ENCODE measurements around the gene CEMIP.
"Not testable (repeated sequence)": the region's sequence is repeated elsewhere in the genome, so short reads cannot be mapped to it uniquely, and the experiment has no call there.

Gene CEMIP

DNA sequence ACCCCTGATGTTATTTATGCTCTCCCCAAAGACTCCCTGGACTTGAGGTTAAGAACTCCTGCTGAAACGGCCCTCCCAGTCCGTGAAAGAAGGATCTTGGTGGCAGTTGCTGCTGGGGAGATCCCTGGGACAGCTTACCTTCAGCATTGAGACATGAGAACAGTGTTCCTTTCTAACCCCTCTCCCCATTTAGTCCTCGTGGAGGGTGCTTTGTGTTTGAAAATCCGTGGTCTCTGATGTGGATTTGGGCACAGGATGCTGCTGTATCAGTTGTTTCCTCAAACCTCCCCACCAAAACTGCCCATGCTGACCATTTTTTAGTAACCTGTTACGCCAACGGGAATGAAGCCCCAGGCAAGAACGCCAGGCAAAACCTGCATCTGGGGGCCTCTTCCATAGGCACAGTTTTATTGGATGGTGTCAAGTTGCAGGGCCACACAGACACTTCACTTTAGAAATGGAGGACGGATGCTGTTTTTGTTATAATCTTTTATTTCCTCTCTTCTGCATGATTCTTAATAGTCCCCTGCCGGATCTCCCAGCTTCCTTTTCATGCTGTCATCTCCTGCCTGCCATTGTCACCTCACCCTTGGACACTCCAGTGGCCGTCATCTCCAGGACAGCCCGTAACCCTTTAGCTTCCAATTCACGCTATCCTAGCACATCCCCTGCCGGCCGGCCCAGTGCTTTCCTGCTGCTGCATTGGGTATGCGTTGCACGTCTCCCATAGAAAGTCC lies 31.7 kb upstream of the CEMIP start:
- TF ChIP-seq POLR2A (IDR thresholded peaks at IDR 0.05; ENCODE audit: low read depth, low read length), result no peak
- FAIRE-seq, result no peak
- no peak for DNase-seq (ENCODE audit: insufficient read length, low spot score)

DNA sequence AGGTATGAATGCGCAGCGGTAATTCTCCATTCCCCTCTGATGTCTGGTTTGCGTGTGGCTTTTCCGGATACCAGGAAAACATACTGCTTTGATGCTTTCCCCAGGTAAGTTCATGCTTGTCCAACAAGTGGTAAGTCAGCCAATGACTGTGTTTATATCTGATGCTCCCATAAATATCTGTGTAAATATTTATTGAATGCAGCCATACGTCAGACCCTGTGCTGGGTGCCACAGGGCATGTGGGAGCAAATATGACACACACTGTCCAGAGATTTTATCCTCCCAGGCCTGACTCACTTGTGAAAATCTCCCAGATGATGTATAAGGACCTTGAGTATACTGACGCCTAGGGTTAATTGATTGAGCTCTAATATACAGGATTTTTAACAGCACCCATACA lies 29.6 kb upstream of the CEMIP start:
- no peak for TF ChIP-seq POLR2A (IDR thresholded peaks at IDR 0.05; ENCODE audit: low read depth, low read length)
- DNase-seq (ENCODE audit: insufficient read length, low spot score) (no peak), FAIRE-seq (no peak)

DNA sequence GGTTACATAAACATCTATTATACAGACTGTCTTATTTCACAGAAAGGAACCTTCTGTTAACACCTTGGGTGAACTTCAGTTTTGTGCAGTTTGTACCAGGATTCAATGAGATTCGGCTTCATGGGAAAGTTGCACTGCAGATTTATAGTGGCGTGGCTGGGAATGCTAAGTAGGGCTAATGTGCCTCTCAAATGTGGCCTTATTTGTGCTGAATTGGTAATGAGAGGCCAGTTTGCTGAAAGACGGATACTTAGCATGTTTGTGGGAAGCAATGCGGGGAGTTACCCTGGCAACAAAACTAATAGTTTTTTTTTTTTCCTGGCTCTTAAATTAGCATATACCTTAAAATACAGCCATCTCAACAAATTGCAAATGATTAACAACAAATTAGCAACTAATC lies 28.6 kb upstream of the CEMIP start:
- FAIRE-seq (no peak), DNase-seq (ENCODE audit: insufficient read length, low spot score) (no peak)
- TF ChIP-seq POLR2A (IDR thresholded peaks at IDR 0.05; ENCODE audit: low read depth, low read length), result no peak

DNA sequence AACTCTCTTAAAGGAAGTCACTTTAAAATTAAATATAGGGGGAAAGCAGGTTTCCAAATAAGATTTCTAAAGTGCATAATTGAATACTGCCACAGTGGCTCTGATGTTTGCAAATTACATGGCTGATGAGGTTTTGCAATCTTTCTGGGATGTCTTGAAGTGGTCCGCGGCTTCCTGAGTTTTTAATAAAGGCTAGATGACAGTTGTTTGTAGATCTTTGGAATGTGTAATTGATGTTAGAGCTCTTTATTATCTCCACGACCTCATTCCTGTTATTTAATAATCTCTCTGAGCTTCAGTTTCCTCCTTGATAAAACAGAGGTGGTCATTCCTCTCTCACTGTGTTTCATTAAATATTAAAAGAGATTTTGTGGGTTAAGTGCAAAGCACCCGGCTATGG lies 27.0 kb upstream of the CEMIP start:
- DNase-seq (ENCODE audit: insufficient read length, low spot score) (no peak), FAIRE-seq (no peak)
- TF ChIP-seq POLR2A (IDR thresholded peaks at IDR 0.05; ENCODE audit: low read depth, low read length), result no peak

DNA sequence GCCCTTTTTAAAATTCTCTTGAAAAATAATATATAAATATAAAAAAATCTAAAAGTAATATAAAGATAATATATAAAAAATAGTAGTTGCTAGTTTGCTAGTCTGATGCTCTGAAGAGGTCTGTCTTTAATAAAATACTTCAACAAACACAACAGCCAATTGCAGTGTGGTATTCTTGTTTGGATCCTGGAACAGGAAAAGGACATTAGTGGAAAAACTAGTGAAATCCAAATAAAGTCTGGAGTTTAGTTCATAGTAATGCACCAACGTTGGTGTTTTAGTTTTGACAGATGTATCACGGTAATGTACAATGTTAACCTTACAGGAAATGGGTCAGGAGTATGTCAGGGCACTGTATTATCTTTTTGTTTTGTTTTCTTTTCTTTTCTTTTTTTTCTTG lies 26.0 kb upstream of the CEMIP start:
- FAIRE-seq (no peak), DNase-seq (ENCODE audit: insufficient read length, low spot score) (no peak)
- no peak for TF ChIP-seq POLR2A (IDR thresholded peaks at IDR 0.05; ENCODE audit: low read depth, low read length)

DNA sequence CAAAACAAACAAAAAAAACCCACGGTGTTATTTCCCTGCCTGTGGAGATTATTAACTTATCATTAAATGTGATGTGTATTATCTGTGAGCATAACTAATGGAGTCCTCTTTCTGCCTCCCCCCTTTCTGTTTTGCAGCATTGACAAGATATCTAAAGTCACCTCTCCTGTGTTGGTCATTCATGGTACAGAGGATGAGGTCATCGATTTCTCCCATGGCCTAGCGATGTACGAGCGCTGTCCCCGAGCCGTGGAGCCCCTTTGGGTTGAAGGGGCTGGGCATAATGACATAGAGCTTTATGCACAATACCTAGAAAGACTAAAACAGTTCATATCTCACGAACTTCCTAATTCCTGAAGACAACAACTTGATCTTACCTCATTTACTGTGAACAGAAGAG lies 25.2 kb upstream of the CEMIP start:
- no peak for TF ChIP-seq POLR2A (IDR thresholded peaks at IDR 0.05; ENCODE audit: low read depth, low read length)
- DNase-seq (ENCODE audit: insufficient read length, low spot score), result no peak
- FAIRE-seq, result no peak

DNA sequence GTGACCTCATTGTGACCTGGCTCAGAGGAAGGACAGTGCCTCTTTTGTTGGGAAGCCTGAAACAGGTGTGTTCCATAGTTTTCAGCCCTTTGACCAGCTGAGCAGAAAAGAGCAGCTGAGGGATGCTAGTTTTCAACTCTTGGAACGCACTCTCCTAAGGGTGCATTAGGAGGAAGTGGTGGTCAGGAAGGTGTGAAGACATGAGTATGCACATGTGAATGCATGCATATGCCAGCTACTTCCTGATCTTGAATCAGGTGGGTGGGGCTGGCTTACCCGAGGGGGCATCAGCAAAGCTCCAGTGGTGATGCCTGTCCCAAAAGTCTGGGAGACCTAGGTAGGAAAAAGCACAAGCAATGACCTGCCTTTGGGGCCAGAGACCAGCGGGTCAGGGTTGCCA lies 23.3 kb upstream of the CEMIP start:
- TF ChIP-seq POLR2A (IDR thresholded peaks at IDR 0.05; ENCODE audit: low read depth, low read length), result no peak
- DNase-seq (ENCODE audit: insufficient read length, low spot score), result no peak
- FAIRE-seq, result no peak

DNA sequence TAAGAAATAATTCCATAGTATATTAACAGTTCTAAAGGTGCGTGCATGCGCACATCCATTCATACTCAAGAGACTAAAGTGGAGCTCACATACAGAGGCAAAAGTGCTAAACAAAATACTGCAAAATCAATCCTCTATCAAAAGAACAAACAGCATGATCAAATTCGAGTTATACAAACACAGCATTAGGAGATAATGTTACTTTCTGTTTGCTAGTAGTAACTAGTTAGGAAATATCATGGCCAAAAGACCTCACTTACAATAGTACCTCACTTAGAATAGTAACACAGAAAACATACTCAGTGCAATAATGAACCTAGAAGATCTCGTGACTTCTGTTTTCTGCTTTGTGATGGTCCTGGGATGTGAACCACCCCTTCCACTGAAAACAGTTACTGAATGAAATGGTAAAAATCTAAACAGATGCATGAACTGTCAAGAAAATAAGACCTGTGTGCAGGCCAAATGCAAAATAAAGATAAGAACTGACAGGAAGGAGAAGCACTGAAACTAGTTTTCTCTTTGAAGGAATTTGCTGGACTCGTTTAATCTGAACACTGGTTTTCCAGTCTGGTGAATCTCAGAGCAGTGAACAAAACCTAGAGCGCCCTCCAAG lies 20.9 kb upstream of the CEMIP start:
- no peak for FAIRE-seq
- TF ChIP-seq POLR2A (IDR thresholded peaks at IDR 0.05; ENCODE audit: low read depth, low read length), result no peak
- DNase-seq (ENCODE audit: insufficient read length, low spot score), result no peak

DNA sequence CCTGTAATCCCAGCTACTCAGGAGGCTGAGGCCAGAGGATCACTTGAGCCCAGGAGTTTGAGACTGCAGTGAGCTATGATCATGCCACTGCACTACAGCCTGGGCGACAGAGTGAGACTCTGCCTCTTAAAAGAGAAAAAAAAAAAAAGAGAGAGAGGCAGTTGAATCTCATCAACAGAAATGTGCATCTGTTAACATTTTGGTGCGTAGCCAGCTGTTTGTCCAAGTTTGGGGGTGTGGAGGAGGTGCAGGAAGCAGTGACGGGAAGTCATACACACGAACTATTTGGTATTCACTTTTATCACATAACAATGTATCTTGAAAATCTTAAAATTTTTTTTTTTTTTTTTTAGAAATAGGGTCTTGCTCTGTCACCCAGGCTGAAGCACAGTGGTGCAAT lies 18.2 kb upstream of the CEMIP start:
- TF ChIP-seq POLR2A (IDR thresholded peaks at IDR 0.05; ENCODE audit: low read depth, low read length), result no peak
- DNase-seq (ENCODE audit: insufficient read length, low spot score) (no peak), FAIRE-seq (no peak)

DNA sequence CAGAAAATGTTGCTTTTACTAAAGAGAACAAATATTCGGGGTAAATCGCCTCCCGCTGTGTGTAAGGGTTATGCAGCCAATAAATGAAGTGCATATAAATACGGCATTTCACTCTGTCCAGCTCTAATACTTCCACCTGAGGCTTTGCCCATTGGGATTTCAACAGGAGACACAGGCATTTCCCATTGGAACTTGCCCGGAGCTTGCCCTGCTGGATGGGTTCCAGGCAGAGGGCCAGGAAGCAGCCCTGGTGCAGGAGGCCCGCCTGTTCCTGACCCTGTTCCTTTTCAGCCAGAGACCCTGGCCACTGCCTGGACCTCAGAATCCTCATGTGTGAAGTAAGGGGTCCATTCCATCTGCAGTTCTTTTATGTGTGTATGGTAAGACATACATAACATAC lies 17.4 kb upstream of the CEMIP start:
- no peak for TF ChIP-seq POLR2A (IDR thresholded peaks at IDR 0.05; ENCODE audit: low read depth, low read length)
- FAIRE-seq, result no peak
- DNase-seq (ENCODE audit: insufficient read length, low spot score), result no peak

DNA sequence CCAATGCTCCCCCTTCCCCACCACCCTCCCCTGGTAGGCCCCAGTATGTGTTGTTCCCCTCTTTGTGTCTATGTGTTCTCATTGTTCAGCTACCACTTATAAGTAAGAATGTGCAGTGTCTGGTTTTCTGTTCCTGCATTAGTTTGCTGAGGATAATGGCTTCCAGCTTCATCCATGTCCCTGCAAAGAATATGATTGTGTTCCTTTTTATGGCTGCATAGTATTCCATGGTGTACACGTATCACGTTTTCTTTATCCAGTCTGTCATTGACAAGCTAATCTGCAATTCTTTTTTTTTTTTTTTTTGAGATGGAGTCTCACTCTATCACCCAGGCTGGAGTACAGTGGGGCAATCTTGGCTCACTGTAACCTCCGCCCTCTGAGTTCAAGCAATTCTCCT lies 15.9 kb upstream of the CEMIP start:
- FAIRE-seq; DNase-seq (ENCODE audit: insufficient read length, low spot score): not testable (repeated sequence)

DNA sequence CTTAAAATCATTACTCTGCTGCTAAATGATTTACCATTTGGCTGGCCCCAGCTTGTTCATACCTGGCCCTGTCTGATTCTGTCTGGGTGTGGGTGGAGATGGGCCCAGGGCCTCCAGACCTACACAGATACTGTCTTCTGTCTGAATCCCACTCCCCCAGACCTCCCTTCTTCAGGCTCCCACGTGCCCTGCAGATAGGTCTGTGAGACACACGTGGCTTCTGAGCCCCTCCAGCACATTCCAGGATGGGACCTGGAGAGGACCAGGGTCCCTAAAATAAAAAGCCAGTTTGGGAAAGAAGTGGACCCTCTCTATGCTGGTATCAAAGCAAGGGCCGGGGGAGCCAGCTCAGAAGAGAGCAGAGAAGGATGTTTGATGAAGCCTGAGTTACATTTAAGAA lies 14.6 kb upstream of the CEMIP start:
- FAIRE-seq, result no peak
- no peak for TF ChIP-seq POLR2A (IDR thresholded peaks at IDR 0.05; ENCODE audit: low read depth, low read length)
- DNase-seq (ENCODE audit: insufficient read length, low spot score), result no peak

DNA sequence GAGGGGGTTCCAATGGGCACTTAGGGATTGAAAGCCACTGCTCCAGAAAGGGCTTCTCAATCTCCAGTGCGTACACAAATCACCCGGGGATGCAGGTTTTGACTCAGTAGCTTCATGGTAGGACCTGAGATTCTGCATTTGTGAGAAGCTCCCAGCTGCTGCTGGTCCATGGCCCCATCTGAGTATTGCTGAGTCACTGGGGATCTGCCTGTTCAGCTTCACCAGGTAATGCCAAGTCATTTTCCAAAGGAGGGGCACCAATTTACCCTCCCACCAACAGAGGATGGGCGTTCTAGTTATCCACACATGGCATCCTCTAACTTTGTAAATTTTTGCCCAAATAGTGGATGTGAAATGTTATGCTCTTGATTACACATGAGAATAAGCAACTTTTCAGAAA lies 12.9 kb upstream of the CEMIP start:
- DNase-seq (ENCODE audit: insufficient read length, low spot score) (no peak), FAIRE-seq (no peak)
- no peak for TF ChIP-seq POLR2A (IDR thresholded peaks at IDR 0.05; ENCODE audit: low read depth, low read length)

DNA sequence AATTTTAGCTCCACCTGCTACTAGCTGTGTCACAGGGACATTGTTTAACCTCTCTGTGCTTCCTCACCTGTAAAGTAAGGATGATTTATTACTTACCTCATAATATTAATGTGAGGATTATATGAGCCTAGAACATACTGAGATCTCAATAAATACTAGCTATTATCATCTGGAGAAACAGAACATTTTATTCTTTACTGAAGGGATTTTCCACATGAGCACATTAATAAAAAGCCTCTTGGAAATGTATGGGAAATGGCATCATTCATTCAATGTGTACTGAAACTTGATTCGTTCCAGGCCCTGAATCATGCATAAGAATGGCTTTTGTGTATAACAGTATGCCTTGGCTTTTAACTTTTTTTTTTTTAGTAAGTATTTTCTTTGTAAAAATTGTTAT lies 11.0 kb upstream of the CEMIP start:
- DNase-seq (ENCODE audit: insufficient read length, low spot score) (no peak), FAIRE-seq (no peak)
- TF ChIP-seq POLR2A (IDR thresholded peaks at IDR 0.05; ENCODE audit: low read depth, low read length), result no peak

DNA sequence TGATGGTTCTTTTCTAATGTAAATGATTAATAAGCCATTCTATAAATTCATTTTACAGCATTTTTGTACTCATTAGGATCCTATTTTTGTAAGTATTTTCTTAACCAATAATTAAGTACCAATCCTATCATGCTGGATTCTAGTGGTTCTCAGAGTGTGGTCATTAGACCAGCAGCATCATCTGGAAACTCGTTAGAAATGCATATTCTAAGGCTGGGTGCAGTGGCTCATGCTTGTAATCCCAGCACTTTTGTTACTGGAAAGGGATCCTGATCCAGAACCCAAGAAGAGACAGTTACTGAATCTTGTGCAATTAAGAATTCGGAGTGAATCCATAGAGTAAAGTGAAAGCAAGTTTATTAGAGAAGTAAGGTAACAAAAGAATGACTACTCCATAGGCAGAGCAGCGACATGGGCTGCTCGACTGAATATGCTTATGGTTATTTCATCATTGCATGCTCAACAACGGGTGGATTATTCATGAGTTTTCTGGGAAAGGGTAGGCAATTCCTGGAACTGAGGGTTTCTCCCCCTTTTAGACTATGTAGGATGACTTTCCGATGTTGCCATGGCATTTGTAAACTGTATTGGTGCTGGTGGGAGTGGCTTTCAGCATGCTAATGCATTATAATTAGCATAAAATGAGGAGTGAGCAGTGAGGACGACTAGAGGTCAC lies 9.9 kb upstream of the CEMIP start:
- DNase-seq (ENCODE audit: insufficient read length, low spot score), result no peak
- no peak for TF ChIP-seq POLR2A (IDR thresholded peaks at IDR 0.05; ENCODE audit: low read depth, low read length)

More for the DNA sequence above, 9.9 kb upstream of the CEMIP start:
- no peak for FAIRE-seq

Measured in H54 (cell line).